ENCODE data around the gene WEE1. TPM values are rescaled to one million over a fixed set of nuclear protein-coding genes. Genes with fewer than 3 reads are reported as not detected.
A peak's percentile ranks its signal among the peaks of the same experiment; 100 is the strongest.

Gene WEE1
- total and polyA plus RNA-seq, 11 donors: 14.5 to 89.2 (median 51.3) TPM

DNA sequence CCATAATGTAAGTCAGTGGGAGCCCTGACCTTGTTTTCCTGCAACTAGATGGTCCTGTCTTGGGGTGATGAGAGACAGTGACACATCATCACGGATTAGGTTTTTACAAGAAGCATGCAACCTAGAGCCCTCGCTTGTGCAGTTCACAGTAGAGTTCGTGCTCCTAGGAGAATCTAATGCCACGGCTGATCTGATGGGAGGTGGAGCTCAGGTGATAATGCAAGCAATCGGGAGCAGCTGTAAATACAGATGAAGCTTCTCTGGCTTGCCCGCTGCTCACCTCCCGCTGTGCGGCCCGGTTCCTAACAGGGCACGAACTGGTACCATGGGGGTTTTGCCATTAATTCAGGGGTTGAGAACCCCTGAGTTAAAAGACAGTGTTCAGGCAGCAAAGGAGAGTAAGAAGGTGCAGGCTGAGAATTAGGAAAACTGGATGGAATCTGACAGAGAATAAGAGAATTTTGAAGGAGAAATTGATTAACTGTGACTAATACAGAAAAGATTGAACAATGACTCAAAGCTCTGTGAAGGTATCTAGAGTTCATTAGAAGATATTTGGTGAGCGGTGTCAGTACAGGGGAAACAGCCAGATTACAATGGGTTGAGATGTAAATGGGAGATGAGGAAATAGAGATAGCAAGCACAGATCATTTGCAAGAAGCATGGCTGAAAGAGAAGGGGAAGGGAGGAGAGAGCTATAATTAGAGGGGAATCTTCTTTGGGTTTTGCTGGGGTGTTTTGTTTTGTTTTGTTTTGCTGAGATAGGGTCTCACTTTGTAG, 21.0 kb downstream of the WEE1 start:
- H3K9me3 ChIP-seq: no peaks in the 10 kb centered on the region
- H3K4me3 ChIP-seq: no peak overlapping the region
- DNase-seq: no peak
- intact Hi-C loops (cut with DNase I): no loop called here
- no peaks in the 10 kb centered on the region for H3K4me1 ChIP-seq
- H3K27me3 ChIP-seq: no peaks in the 10 kb centered on the region
- H3K36me3 ChIP-seq: peaks cover 0 to 12% (median 7%) of the 10 kb centered on the region in 9 donors
- no peak overlapping the region for H3K27ac ChIP-seq
- TF ChIP-seq POLR2A (IDR thresholded peaks at IDR 0.05): no peak
- WGBS, 4 donors: 82 to 85% (median 84%) methylated on average over 11 of the region's 11 CpGs
- no peak for ATAC-seq

GRCh38 chr11:9596926-9597464, 23.5 kb downstream of the WEE1 start:
- H3K36me3 ChIP-seq: no peaks in the 10 kb centered on the region
- TF ChIP-seq, protein P1, sequence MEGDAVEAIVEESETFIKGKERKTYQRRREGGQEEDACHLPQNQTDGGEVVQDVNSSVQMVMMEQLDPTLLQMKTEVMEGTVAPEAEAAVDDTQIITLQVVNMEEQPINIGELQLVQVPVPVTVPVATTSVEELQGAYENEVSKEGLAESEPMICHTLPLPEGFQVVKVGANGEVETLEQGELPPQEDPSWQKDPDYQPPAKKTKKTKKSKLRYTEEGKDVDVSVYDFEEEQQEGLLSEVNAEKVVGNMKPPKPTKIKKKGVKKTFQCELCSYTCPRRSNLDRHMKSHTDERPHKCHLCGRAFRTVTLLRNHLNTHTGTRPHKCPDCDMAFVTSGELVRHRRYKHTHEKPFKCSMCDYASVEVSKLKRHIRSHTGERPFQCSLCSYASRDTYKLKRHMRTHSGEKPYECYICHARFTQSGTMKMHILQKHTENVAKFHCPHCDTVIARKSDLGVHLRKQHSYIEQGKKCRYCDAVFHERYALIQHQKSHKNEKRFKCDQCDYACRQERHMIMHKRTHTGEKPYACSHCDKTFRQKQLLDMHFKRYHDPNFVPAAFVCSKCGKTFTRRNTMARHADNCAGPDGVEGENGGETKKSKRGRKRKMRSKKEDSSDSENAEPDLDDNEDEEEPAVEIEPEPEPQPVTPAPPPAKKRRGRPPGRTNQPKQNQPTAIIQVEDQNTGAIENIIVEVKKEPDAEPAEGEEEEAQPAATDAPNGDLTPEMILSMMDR (IDR thresholded peaks at IDR 0.05): no peak
- TF ChIP-seq POLR2A (IDR thresholded peaks at IDR 0.05): no peak
- H3K9me3 ChIP-seq: no peaks in the 10 kb centered on the region
- no peak for ATAC-seq
- H3K4me3 ChIP-seq: no peak overlapping the region
- no peak overlapping the region for H3K27ac ChIP-seq
- H3K4me1 ChIP-seq: peaks cover 0 to 11% (median 4%) of the 10 kb centered on the region in 12 donors
- DNase-seq: no peak
- 80 to 94% (median 86%) methylated on average over 4 of the region's 4 CpGs for WGBS, 4 donors
- intact Hi-C loops (cut with DNase I): no loop called here
- H3K27me3 ChIP-seq: no peaks in the 10 kb centered on the region

DNA sequence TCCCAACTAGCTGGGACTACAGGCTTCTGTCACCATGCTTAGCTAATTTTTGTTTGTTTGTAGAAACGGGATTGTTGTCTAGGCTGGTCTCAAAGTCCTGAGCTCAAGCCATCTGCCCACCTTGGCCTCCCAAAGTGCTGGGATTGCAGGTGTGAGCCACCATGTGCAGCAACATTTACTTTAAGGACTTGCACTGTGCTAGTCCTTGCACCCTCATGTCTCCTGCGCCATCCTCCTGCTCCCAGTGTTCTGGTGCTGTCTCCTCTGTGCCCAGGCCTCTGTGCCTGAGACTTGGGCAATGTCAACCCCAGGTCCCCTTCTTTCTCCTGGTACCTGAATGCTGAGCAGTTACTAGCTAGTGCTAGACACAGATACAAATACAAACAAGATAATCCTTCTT, 26.7 kb downstream of the WEE1 start:
- no peak for TF ChIP-seq POLR2A (IDR thresholded peaks at IDR 0.05)
- TF ChIP-seq, protein P1 (IDR thresholded peaks at IDR 0.05): no peak
- no peaks in the 10 kb centered on the region for H3K36me3 ChIP-seq
- H3K27me3 ChIP-seq: no peaks in the 10 kb centered on the region
- WGBS, 4 donors: 89 to 96% (median 93%) methylated on average over 2 of the region's 2 CpGs
- DNase-seq: no peak
- ATAC-seq: no peak
- no peaks in the 10 kb centered on the region for H3K9me3 ChIP-seq
- no peak overlapping the region for H3K27ac ChIP-seq
- H3K4me1 ChIP-seq: peaks cover 0 to 11% (median 4%) of the 10 kb centered on the region in 12 donors
- H3K4me3 ChIP-seq: no peak overlapping the region
- intact Hi-C loops (cut with DNase I): loop anchor here in 2 of 10 donors (10.0 kb wide), 1 partner anchor 65 kb away; no protein-coding TSS in a partner anchor

DNA sequence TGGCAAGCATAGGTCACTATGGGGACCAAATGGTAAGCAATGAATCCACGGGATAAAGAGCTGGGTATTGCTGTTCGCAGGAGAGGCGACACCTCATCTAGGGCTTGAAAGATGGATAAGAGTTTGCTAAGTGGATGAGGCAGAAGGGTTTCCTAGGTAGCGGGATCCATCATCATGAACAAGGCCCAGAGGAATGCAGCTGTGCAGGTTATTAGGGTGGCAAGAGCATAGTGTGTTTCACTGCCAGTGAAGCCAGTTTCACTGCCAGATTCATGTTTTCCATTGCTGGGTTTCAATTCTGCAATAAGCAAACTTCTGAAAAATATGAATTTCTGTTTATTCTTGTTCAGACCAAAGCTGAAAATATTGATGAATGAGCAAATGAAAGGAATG, 27.2 kb downstream of the WEE1 start:
- ATAC-seq (no peak), DNase-seq (no peak)
- Histone ChIP-seq H3K4me1 (peaks cover 0 to 11% (median 4%) of the 10 kb centered on the region in 12 donors), H3K9me3 (no peaks in the 10 kb centered on the region), H3K27ac (peak overlapping the region in 2 of 12 donors; percentile 52 to 92), H3K36me3 (no peaks in the 10 kb centered on the region), H3K27me3 (no peaks in the 10 kb centered on the region), H3K4me3 (peak overlapping the region in 1 of 12 donors; percentile 44)
- 94 to 97% (median 95%) methylated on average over 4 of the region's 4 CpGs for WGBS, 4 donors
- no peak for TF ChIP-seq POLR2A (IDR thresholded peaks at IDR 0.05)
- TF ChIP-seq, protein P1 (IDR thresholded peaks at IDR 0.05): no peak
- intact Hi-C loops (cut with DNase I): loop anchor here in 2 of 10 donors (10.0 kb wide), 1 partner anchor 66 kb away; no protein-coding TSS in a partner anchor

Measured in heart left ventricle (tissue), 16 donors.